ENCODE data around the gene ATP10D. TPM values are rescaled to one million over a fixed set of nuclear protein-coding genes. Genes with fewer than 3 reads are reported as not detected.

ATP10D gene
- total RNA-seq, 1 donor from 2014 or later, result 25.3 TPM

DNA sequence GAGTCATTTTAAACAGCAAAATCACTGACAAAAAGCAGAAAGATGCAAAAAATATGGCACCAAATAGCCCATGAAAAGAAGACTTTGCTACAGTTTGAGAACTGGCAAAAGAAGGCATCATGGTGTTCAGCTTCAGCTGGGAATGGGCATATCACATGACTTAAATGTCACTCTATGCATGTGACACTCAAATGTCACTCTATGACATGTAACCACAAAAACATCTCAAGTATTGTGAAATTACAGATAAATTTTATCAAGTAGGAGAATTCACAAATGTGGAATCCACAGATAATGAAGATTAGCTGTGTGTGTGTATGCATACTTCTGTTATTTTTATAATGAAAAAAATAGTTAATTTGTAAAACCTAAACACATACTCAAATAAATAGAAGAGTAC lies 81.9 kb downstream of the ATP10D start:
- Histone ChIP-seq H3K27ac (no peak overlapping the region), H3K9me3 (no peaks in the 10 kb centered on the region), H3K36me3 (peaks cover 0 to 23% of the 10 kb centered on the region in 2 donors), H3K4me3 (no peak overlapping the region), H3K4me1 (no peaks in the 10 kb centered on the region), H3K27me3 (no peaks in the 10 kb centered on the region)
- intact Hi-C loops (cut with DNase I), result no loop called here
- no peak for DNase-seq (ENCODE audit: extremely low spot score in 2 of 2)
- TF ChIP-seq CTCF (IDR thresholded peaks at IDR 0.05) (no peak), POLR2AphosphoS5 (IDR thresholded peaks at IDR 0.05; ENCODE audit: insufficient read depth in 1 of 2, low read depth in 1 of 2) (no peak), POLR2A (IDR thresholded peaks at IDR 0.05) (no peak)

DNA sequence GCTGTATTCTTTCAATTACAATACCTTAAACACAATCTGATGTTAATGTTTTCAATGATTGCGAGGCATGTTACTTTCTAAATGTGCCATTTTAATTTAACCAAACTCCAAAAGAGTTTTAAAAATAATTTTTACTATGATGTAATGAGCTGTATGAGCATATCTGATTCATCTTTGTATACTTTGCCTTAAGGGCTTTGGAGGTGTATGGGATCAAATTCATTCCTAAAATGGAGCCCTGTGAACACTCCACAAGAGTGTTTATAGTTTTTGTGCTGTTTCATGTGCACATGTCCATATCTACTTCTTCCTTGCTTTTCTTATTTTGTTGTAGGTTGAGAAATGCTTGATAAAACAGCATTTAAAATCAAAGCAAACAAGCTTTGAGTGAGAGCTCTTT lies 82.4 kb downstream of the ATP10D start:
- peaks cover 0 to 27% of the 10 kb centered on the region in 2 donors for H3K36me3 ChIP-seq
- DNase-seq (ENCODE audit: extremely low spot score in 2 of 2), result no peak
- TF ChIP-seq POLR2A (IDR thresholded peaks at IDR 0.05) (no peak), CTCF (IDR thresholded peaks at IDR 0.05) (no peak), POLR2AphosphoS5 (IDR thresholded peaks at IDR 0.05; ENCODE audit: insufficient read depth in 1 of 2, low read depth in 1 of 2) (no peak)
- H3K4me1 ChIP-seq, result no peaks in the 10 kb centered on the region
- H3K4me3 ChIP-seq, result no peak overlapping the region
- no peaks in the 10 kb centered on the region for H3K27me3 ChIP-seq
- H3K9me3 ChIP-seq, result no peaks in the 10 kb centered on the region
- H3K27ac ChIP-seq, result no peak overlapping the region
- intact Hi-C loops (cut with DNase I), result no loop called here

GRCh38 chr4:47570816-47571215 lies 85.7 kb downstream of the ATP10D start:
- Histone ChIP-seq H3K27ac (no peak overlapping the region), H3K4me1 (no peaks in the 10 kb centered on the region), H3K9me3 (no peaks in the 10 kb centered on the region), H3K4me3 (no peak overlapping the region), H3K27me3 (no peaks in the 10 kb centered on the region), H3K36me3 (peaks cover 0 to 51% of the 10 kb centered on the region in 2 donors)
- no peak for TF ChIP-seq POLR2A (IDR thresholded peaks at IDR 0.05)
- no peak for TF ChIP-seq CTCF (IDR thresholded peaks at IDR 0.05)
- TF ChIP-seq POLR2AphosphoS5 (IDR thresholded peaks at IDR 0.05; ENCODE audit: insufficient read depth in 1 of 2, low read depth in 1 of 2), result no peak
- DNase-seq (ENCODE audit: extremely low spot score in 2 of 2), result no peak
- intact Hi-C loops (cut with DNase I), result no loop called here

DNA sequence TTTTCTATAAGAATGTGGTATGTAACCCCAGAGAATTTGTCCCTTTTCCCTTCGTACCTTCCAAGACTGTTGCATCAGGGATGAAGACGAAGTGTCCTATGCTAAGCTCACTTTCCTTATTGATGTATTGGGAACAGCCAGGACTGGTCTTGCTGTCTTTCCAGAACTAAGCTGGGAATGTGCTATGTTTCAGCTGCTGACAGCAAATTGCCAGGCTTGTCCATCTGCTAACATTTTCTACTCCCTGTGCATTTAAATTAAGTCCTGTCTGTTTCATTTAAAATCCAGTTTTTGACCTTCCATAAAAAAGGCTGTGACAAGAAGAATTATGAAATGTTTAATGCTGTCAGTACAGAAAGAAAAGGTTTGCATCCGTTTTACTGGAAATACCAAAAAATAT lies 87.9 kb downstream of the ATP10D start:
- intact Hi-C loops (cut with DNase I), result no loop called here
- Histone ChIP-seq H3K4me3 (no peak overlapping the region), H3K27ac (no peak overlapping the region), H3K9me3 (no peaks in the 10 kb centered on the region), H3K36me3 (peaks cover 0 to 51% of the 10 kb centered on the region in 2 donors), H3K27me3 (no peaks in the 10 kb centered on the region), H3K4me1 (peaks cover 6% of the 10 kb centered on the region)
- DNase-seq (ENCODE audit: extremely low spot score in 2 of 2), result no peak
- no peak for TF ChIP-seq POLR2AphosphoS5 (IDR thresholded peaks at IDR 0.05; ENCODE audit: insufficient read depth in 1 of 2, low read depth in 1 of 2)
- no peak for TF ChIP-seq CTCF (IDR thresholded peaks at IDR 0.05)
- no peak for TF ChIP-seq POLR2A (IDR thresholded peaks at IDR 0.05)

GRCh38 chr4:47577779-47578553 lies 92.9 kb downstream of the ATP10D start:
- Histone ChIP-seq H3K9me3 (no peaks in the 10 kb centered on the region), H3K4me3 (no peak overlapping the region), H3K36me3 (peaks cover 0 to 51% of the 10 kb centered on the region in 2 donors), H3K27ac (peak overlapping the region; percentile 83), H3K27me3 (no peaks in the 10 kb centered on the region), H3K4me1 (peaks cover 15% of the 10 kb centered on the region)
- no peak for DNase-seq (ENCODE audit: extremely low spot score in 2 of 2)
- peak in 1 of 2 donors; percentile 82 for TF ChIP-seq POLR2AphosphoS5 (IDR thresholded peaks at IDR 0.05; ENCODE audit: insufficient read depth in 1 of 2, low read depth in 1 of 2)
- no peak for TF ChIP-seq POLR2A (IDR thresholded peaks at IDR 0.05)
- intact Hi-C loops (cut with DNase I), result no loop called here
